ENCODE measurements around the gene CREB5.

CREB5 gene

GRCh38 chr7:28792858-28793257 is 380.5 kb downstream of the CREB5 start:
- no peaks in the 10 kb centered on the region for H3K27me3 ChIP-seq (ENCODE audit: control insufficient read depth, insufficient read depth, low read length)
- no peaks in the 10 kb centered on the region for H3K36me3 ChIP-seq (ENCODE audit: control insufficient read depth, insufficient read depth, low read length)
- no peak overlapping the region for H3K4me3 ChIP-seq (ENCODE audit: low read depth, low read length)
- H3K4me1 ChIP-seq (ENCODE audit: control insufficient read depth, insufficient read depth, low read length), result peaks cover 5% of the 10 kb centered on the region
- H3K9ac ChIP-seq (ENCODE audit: low read depth, low read length), result no peak overlapping the region
- no peaks in the 10 kb centered on the region for H3K9me3 ChIP-seq (ENCODE audit: control insufficient read depth, insufficient read depth, low read length)

GRCh38 chr7:28793381-28794085 is 381.2 kb downstream of the CREB5 start:
- H3K4me1 ChIP-seq (ENCODE audit: control insufficient read depth, insufficient read depth, low read length), result peaks cover 5% of the 10 kb centered on the region
- H3K36me3 ChIP-seq (ENCODE audit: control insufficient read depth, insufficient read depth, low read length), result no peaks in the 10 kb centered on the region
- no peaks in the 10 kb centered on the region for H3K27me3 ChIP-seq (ENCODE audit: control insufficient read depth, insufficient read depth, low read length)
- no peak overlapping the region for H3K4me3 ChIP-seq (ENCODE audit: low read depth, low read length)
- H3K9ac ChIP-seq (ENCODE audit: low read depth, low read length), result no peak overlapping the region
- H3K9me3 ChIP-seq (ENCODE audit: control insufficient read depth, insufficient read depth, low read length), result no peaks in the 10 kb centered on the region

GRCh38 chr7:28798274-28798673 is 386.0 kb downstream of the CREB5 start:
- H3K9ac ChIP-seq (ENCODE audit: low read depth, low read length), result no peak overlapping the region
- H3K4me1 ChIP-seq (ENCODE audit: control insufficient read depth, insufficient read depth, low read length), result peaks cover 5% of the 10 kb centered on the region
- no peaks in the 10 kb centered on the region for H3K9me3 ChIP-seq (ENCODE audit: control insufficient read depth, insufficient read depth, low read length)
- H3K36me3 ChIP-seq (ENCODE audit: control insufficient read depth, insufficient read depth, low read length), result no peaks in the 10 kb centered on the region
- H3K27me3 ChIP-seq (ENCODE audit: control insufficient read depth, insufficient read depth, low read length), result no peaks in the 10 kb centered on the region
- H3K4me3 ChIP-seq (ENCODE audit: low read depth, low read length), result no peak overlapping the region

- no peak overlapping the region for H3K9ac ChIP-seq (ENCODE audit: low read depth, low read length)
- H3K4me3 ChIP-seq (ENCODE audit: low read depth, low read length), result no peak overlapping the region
- no peaks in the 10 kb centered on the region for H3K4me1 ChIP-seq (ENCODE audit: control insufficient read depth, insufficient read depth, low read length)
- H3K27me3 ChIP-seq (ENCODE audit: control insufficient read depth, insufficient read depth, low read length), result no peaks in the 10 kb centered on the region
- no peaks in the 10 kb centered on the region for H3K36me3 ChIP-seq (ENCODE audit: control insufficient read depth, insufficient read depth, low read length)
- no peaks in the 10 kb centered on the region for H3K9me3 ChIP-seq (ENCODE audit: control insufficient read depth, insufficient read depth, low read length)
These were observed 387.3 kb downstream of the CREB5 start for GRCh38 chr7:28799619-28800018.

GRCh38 chr7:28800150-28800549 is 387.8 kb downstream of the CREB5 start:
- Histone ChIP-seq H3K9ac (ENCODE audit: low read depth, low read length) (no peak overlapping the region), H3K4me3 (ENCODE audit: low read depth, low read length) (no peak overlapping the region), H3K36me3 (ENCODE audit: control insufficient read depth, insufficient read depth, low read length) (no peaks in the 10 kb centered on the region), H3K4me1 (ENCODE audit: control insufficient read depth, insufficient read depth, low read length) (no peaks in the 10 kb centered on the region), H3K9me3 (ENCODE audit: control insufficient read depth, insufficient read depth, low read length) (no peaks in the 10 kb centered on the region), H3K27me3 (ENCODE audit: control insufficient read depth, insufficient read depth, low read length) (no peaks in the 10 kb centered on the region)

- Histone ChIP-seq H3K4me3 (ENCODE audit: low read depth, low read length) (no peak overlapping the region), H3K4me1 (ENCODE audit: control insufficient read depth, insufficient read depth, low read length) (no peaks in the 10 kb centered on the region), H3K9ac (ENCODE audit: low read depth, low read length) (no peak overlapping the region), H3K36me3 (ENCODE audit: control insufficient read depth, insufficient read depth, low read length) (no peaks in the 10 kb centered on the region), H3K9me3 (ENCODE audit: control insufficient read depth, insufficient read depth, low read length) (no peaks in the 10 kb centered on the region), H3K27me3 (ENCODE audit: control insufficient read depth, insufficient read depth, low read length) (no peaks in the 10 kb centered on the region)
These were observed 390.1 kb downstream of the CREB5 start for GRCh38 chr7:28802450-28802849.

GRCh38 chr7:28804157-28804556 is 391.8 kb downstream of the CREB5 start:
- Histone ChIP-seq H3K4me3 (ENCODE audit: low read depth, low read length) (no peak overlapping the region), H3K4me1 (ENCODE audit: control insufficient read depth, insufficient read depth, low read length) (peaks cover 2% of the 10 kb centered on the region), H3K27me3 (ENCODE audit: control insufficient read depth, insufficient read depth, low read length) (no peaks in the 10 kb centered on the region), H3K9me3 (ENCODE audit: control insufficient read depth, insufficient read depth, low read length) (no peaks in the 10 kb centered on the region), H3K36me3 (ENCODE audit: control insufficient read depth, insufficient read depth, low read length) (no peaks in the 10 kb centered on the region), H3K9ac (ENCODE audit: low read depth, low read length) (no peak overlapping the region)

GRCh38 chr7:28804990-28805389 is 392.7 kb downstream of the CREB5 start:
- no peak overlapping the region for H3K9ac ChIP-seq (ENCODE audit: low read depth, low read length)
- H3K36me3 ChIP-seq (ENCODE audit: control insufficient read depth, insufficient read depth, low read length), result no peaks in the 10 kb centered on the region
- no peak overlapping the region for H3K4me3 ChIP-seq (ENCODE audit: low read depth, low read length)
- H3K4me1 ChIP-seq (ENCODE audit: control insufficient read depth, insufficient read depth, low read length), result peaks cover 2% of the 10 kb centered on the region
- no peaks in the 10 kb centered on the region for H3K27me3 ChIP-seq (ENCODE audit: control insufficient read depth, insufficient read depth, low read length)
- H3K9me3 ChIP-seq (ENCODE audit: control insufficient read depth, insufficient read depth, low read length), result no peaks in the 10 kb centered on the region

GRCh38 chr7:28806841-28807240 is 394.5 kb downstream of the CREB5 start:
- no peaks in the 10 kb centered on the region for H3K27me3 ChIP-seq (ENCODE audit: control insufficient read depth, insufficient read depth, low read length)
- H3K4me3 ChIP-seq (ENCODE audit: low read depth, low read length), result no peak overlapping the region
- no peaks in the 10 kb centered on the region for H3K36me3 ChIP-seq (ENCODE audit: control insufficient read depth, insufficient read depth, low read length)
- peaks cover 2% of the 10 kb centered on the region for H3K4me1 ChIP-seq (ENCODE audit: control insufficient read depth, insufficient read depth, low read length)
- H3K9me3 ChIP-seq (ENCODE audit: control insufficient read depth, insufficient read depth, low read length), result no peaks in the 10 kb centered on the region
- H3K9ac ChIP-seq (ENCODE audit: low read depth, low read length), result no peak overlapping the region

GRCh38 chr7:28807396-28807994 is 395.2 kb downstream of the CREB5 start:
- Histone ChIP-seq H3K9me3 (ENCODE audit: control insufficient read depth, insufficient read depth, low read length) (no peaks in the 10 kb centered on the region), H3K36me3 (ENCODE audit: control insufficient read depth, insufficient read depth, low read length) (no peaks in the 10 kb centered on the region), H3K4me3 (ENCODE audit: low read depth, low read length) (no peak overlapping the region), H3K9ac (ENCODE audit: low read depth, low read length) (no peak overlapping the region), H3K27me3 (ENCODE audit: control insufficient read depth, insufficient read depth, low read length) (no peaks in the 10 kb centered on the region), H3K4me1 (ENCODE audit: control insufficient read depth, insufficient read depth, low read length) (peaks cover 2% of the 10 kb centered on the region)

GRCh38 chr7:28808796-28809533 is 396.6 kb downstream of the CREB5 start:
- Histone ChIP-seq H3K4me1 (ENCODE audit: control insufficient read depth, insufficient read depth, low read length) (peaks cover 2% of the 10 kb centered on the region), H3K4me3 (ENCODE audit: low read depth, low read length) (no peak overlapping the region), H3K36me3 (ENCODE audit: control insufficient read depth, insufficient read depth, low read length) (no peaks in the 10 kb centered on the region), H3K27me3 (ENCODE audit: control insufficient read depth, insufficient read depth, low read length) (no peaks in the 10 kb centered on the region), H3K9me3 (ENCODE audit: control insufficient read depth, insufficient read depth, low read length) (no peaks in the 10 kb centered on the region), H3K9ac (ENCODE audit: low read depth, low read length) (no peak overlapping the region)

- H3K27me3 ChIP-seq (ENCODE audit: control insufficient read depth, insufficient read depth, low read length), result no peaks in the 10 kb centered on the region
- no peaks in the 10 kb centered on the region for H3K9me3 ChIP-seq (ENCODE audit: control insufficient read depth, insufficient read depth, low read length)
- H3K4me1 ChIP-seq (ENCODE audit: control insufficient read depth, insufficient read depth, low read length), result peaks cover 2% of the 10 kb centered on the region
- no peak overlapping the region for H3K4me3 ChIP-seq (ENCODE audit: low read depth, low read length)
- no peaks in the 10 kb centered on the region for H3K36me3 ChIP-seq (ENCODE audit: control insufficient read depth, insufficient read depth, low read length)
- no peak overlapping the region for H3K9ac ChIP-seq (ENCODE audit: low read depth, low read length)
These were observed 398.7 kb downstream of the CREB5 start for GRCh38 chr7:28811008-28811407.

All from iPS-15b (cell line).